ENCODE measurements around the gene ALB.

The ALB gene

DNA sequence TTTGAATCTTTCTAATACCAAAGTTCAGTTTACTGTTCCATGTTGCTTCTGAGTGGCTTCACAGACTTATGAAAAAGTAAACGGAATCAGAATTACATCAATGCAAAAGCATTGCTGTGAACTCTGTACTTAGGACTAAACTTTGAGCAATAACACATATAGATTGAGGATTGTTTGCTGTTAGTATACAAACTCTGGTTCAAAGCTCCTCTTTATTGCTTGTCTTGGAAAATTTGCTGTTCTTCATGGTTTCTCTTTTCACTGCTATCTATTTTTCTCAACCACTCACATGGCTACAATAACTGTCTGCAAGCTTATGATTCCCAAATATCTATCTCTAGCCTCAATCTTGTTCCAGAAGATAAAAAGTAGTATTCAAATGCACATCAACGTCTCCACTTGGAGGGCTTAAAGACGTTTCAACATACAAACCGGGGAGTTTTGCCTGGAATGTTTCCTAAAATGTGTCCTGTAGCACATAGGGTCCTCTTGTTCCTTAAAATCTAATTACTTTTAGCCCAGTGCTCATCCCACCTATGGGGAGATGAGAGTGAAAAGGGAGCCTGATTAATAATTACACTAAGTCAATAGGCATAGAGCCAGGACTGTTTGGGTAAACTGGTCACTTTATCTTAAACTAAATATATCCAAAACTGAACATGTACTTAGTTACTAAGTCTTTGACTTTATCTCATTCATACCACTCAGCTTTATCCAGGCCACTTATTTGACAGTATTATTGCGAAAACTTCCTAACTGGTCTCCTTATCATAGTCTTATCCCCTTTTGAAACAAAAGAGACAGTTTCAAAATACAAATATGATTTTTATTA lies 28.3 kb downstream of the ALB start:
- DNase-seq (ENCODE audit: low spot score): no peak

- no peak for DNase-seq (ENCODE audit: low spot score)
Measured at GRCh38 chr4:73433140-73433539, 29.1 kb downstream of the ALB start.

DNA sequence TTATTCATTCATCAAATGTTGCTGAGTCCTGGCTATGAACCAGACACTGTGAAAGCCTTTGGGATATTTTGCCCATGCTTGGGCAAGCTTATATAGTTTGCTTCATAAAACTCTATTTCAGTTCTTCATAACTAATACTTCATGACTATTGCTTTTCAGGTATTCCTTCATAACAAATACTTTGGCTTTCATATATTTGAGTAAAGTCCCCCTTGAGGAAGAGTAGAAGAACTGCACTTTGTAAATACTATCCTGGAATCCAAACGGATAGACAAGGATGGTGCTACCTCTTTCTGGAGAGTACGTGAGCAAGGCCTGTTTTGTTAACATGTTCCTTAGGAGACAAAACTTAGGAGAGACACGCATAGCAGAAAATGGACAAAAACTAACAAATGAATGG lies 30.2 kb downstream of the ALB start:
- DNase-seq (ENCODE audit: low spot score): peak; percentile 20

DNA sequence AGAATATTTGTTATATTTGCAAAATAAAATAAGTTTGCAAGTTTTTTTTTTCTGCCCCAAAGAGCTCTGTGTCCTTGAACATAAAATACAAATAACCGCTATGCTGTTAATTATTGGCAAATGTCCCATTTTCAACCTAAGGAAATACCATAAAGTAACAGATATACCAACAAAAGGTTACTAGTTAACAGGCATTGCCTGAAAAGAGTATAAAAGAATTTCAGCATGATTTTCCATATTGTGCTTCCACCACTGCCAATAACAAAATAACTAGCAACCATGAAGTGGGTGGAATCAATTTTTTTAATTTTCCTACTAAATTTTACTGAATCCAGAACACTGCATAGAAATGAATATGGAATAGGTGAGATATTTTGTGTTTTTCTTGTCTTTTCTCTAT lies 31.9 kb downstream of the ALB start, which contains the start of gene AFP:
TSS of gene AFP (plus strand) at position 238 of the 400 bp plus-strand sequence. CDS start at position 280, 42 bp downstream.
- DNase-seq (ENCODE audit: low spot score): no peak

DNA sequence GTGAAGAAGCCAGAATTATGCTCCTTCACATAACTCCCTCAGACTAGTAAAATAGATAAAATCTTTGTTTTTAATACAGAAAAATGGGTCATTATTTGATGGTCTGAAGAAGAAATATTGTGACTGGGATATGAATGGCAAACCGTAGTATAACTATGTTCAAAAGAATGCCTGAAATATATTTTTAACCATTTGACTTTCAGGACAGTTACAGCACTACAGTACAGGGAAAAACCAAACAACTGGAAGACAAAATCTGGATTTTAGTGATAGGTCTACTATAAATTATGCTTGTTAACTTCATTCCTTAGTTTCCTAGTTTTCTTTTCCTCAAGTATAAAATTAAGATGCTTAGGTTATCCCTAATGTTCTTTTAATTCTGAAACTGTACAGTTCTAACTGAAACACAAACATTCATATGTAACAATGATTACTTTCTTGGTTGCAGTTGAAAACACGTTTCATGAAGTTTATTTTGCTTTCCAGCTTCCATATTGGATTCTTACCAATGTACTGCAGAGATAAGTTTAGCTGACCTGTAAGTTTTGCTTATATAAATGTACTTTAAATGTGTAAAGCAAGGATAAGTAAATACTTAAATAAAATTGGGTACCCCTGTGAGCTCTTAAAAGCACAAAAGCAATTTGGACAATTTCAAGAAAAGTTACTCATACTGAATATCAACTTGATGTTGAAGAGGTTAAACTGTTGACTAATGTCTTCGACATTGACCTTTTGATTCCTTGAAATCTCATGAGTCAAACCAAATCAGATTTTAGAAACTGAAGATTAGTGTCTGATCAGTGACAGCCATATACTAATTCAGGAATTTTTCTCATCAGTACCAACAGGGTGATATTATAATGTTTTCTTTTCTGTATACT lies 32.8 kb downstream of the ALB start:
- DNase-seq (ENCODE audit: low spot score): no peak

- no peak for DNase-seq (ENCODE audit: low spot score)
Measured at GRCh38 chr4:73437558-73437956, 33.5 kb downstream of the ALB start.

- DNase-seq (ENCODE audit: low spot score): no peak
Measured at GRCh38 chr4:73438048-73438447, 34.0 kb downstream of the ALB start.

- no peak for DNase-seq (ENCODE audit: low spot score)
Measured at GRCh38 chr4:73438582-73439215, 34.6 kb downstream of the ALB start.

DNA sequence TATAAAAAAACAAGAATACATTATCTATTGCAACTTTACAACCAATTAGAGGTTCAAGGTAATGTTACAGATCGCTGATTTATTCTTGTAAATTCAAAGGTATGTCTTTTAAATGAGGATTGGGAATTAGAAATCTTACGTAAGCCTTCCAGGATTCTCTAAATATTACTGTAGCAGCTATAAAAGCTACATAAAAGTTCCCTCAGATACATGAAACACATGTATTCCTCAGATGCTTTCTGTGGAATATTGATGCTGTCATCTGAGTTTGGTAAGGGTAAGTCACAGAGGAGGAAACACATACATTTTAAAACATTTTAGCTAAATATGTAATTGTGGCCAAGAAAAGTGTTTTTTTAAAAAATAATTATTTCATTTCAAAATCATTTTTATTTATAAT lies 35.4 kb downstream of the ALB start:
- DNase-seq (ENCODE audit: low spot score): no peak

- no peak for DNase-seq (ENCODE audit: low spot score)
Measured at GRCh38 chr4:73439991-73440390, 35.9 kb downstream of the ALB start.

DNA sequence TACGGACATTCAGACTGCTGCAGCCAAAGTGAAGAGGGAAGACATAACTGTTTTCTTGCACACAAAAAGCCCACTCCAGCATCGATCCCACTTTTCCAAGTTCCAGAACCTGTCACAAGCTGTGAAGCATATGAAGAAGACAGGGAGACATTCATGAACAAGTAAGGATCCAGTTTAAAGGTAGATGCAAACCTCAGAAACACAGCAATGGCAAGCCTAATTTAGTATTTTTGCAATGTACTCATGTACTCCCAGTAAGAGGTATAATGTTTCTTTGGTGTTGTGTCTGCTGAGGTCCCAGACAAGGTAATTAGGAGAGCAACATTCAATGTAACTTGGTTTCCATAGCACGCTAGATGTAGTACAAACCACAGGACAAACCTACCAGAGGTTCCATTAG lies 36.6 kb downstream of the ALB start:
- DNase-seq (ENCODE audit: low spot score): no peak

- DNase-seq (ENCODE audit: low spot score): no peak
Measured at GRCh38 chr4:73442275-73442674, 38.2 kb downstream of the ALB start.

DNA sequence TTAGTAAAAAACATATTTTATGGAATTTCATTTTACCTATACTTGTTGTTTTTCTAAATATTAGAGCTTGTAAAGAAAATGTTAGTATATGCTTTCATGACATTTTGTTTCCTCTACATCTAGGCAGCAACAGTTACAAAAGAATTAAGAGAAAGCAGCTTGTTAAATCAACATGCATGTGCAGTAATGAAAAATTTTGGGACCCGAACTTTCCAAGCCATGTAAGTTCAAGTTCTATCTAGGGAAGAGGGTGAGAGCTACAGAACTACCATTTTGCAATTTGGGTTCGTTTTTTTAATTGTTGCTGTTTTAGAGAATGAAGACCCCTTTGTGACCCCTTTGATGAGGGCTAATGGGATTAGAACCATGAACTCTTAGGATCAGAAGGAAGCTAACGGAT lies 39.1 kb downstream of the ALB start:
- no peak for DNase-seq (ENCODE audit: low spot score)

DNA sequence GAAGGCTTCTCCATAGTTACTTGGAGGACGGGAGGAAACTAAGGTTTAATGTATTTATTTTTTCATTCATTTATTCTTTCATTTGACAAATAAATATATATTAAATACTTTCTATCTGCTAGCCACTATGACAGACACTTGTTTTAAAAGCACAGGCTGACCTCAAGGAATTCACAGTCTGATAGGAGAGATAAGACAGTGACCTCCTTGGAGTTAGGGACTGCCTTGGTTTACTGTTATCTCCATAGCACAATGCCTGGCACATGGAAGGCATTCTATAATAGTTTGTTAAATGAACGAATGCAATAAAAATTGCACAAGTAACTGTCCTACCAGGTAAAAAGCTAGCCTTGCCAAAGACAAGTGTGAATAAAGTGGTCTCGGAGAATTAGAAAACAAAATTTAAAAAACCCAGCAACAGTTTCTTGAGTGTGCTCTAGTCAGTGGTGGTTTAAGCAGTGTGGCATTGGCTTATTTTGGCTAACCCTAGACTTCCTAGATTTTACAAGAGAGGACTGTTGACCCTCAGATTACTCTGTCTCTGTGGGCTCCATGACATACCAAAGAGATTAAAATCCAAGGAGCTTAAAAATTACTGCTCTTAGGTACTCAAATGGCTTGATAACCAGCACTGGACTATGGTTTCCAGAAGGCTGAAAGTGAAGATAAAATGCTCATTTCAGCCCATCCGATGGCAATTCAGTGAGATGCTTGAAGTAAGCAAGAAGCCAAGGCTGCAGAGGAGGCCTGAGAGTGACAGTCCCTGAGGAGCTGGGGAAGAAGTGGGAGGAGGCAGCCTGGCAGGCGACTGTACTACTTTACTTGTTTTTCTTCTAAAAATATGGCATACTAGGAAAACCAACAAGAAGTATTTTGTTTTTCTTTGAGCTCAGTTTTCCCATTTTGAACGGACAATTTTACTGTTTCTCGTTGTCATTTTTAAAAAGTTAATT lies 41.6 kb downstream of the ALB start:
- DNase-seq (ENCODE audit: low spot score): no peak

GRCh38 chr4:73446336-73446938 lies 42.4 kb downstream of the ALB start:
- DNase-seq (ENCODE audit: low spot score): peak; percentile 24

GRCh38 chr4:73447671-73448070 lies 43.6 kb downstream of the ALB start:
- no peak for DNase-seq (ENCODE audit: low spot score)

- DNase-seq (ENCODE audit: low spot score): no peak
Measured at GRCh38 chr4:73448448-73449203, 44.5 kb downstream of the ALB start.

- DNase-seq (ENCODE audit: low spot score): peak; percentile 73
Measured at GRCh38 chr4:73450398-73451004, 46.4 kb downstream of the ALB start.

DNA sequence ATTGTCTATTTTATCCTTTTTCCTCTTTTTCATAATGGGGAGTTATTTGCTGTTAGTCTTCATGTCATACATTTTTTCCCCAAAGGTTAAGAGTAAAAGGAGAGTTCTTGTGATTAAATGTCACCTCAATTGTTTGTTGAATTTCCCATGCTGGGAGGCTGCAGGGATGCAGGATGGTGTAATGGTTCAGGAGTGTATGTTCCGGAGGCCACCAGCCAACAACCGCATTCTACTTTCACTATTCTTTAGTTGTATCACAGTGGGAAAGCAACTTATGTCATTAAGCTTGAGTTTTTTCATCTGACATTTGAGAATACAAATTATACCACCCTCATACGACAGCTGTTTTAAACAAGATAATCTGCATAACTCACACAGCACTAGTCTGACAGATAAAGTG lies 47.3 kb downstream of the ALB start:
- DNase-seq (ENCODE audit: low spot score): peak; percentile 14
